ENCODE data around the gene PNPLA7.
"Not testable (repeated sequence)": the region's sequence is repeated elsewhere in the genome, so short reads cannot be mapped to it uniquely, and the experiment has no call there.

Gene PNPLA7

DNA sequence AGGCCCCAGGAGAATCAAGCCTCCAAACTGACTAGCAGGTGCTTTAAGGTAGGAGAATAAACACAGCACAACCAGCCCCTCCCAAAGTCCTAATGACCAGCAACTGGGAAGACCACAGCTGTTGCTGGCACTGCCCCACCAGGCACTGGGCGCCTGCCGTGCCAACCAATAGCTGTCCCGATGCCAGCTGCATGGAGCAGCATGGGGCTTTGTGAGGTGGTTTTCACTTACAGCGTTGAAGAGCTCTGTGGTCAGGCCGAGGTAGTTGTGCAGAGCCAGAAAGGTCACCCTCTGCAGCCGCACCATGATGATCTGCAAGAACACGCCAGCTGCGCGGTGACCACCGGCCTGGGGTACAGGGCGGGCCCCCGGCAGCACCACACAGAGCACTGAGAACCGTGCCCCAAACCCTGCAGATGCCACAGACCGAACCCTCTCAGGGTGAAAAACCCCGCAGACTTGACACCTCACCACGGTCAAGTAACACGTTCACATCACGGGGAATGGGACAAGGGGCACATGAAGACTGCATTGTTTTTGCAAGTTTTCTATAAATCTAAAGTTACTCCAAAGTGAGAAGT lies 28.7 kb downstream of the PNPLA7 start:
- DNase-seq: no peak
- in situ Hi-C loops (cut with HindIII; ENCODE audit: low pct_ligation_motif_present, low pct_unique_long_range_greater_than_20kb, low sequenced_read_pairs): no loop called here

DNA sequence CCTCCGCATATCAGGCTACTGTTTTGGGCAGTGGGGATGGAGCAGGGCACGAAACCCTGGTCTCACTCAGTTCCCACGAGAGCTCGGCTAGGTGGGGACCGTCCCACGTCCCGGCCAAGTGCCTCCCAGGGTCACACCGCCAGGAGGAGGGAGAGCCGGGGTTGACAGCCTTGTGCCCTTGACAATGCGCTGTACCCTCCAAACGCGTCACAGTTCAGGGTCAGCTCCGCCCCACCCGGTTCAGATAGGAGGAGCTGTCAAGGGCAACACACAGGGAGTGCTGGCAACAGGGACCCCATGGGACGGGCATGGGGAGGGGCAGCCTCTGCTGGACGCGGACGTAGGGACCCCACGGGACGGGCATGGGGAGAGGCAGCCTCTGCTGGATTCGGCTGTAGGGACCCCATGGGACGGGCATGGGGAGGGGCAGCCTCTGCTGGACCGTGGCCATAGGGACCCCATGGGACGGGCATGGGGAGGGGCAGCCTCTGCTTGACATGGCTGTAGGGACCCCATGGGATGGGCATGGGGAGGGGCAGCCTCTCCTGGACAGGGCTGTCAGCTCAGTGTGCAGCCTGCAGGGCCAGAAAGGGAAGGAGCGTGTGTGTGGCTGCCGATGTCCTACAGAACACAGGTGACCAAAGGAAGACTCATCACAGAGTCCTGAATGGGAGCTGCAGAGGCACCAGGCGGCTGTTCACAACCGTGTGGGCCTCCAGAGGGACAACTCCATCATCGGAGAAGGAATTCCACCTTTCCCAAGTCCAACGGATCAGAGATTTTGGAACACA lies 29.4 kb downstream of the PNPLA7 start:
- DNase-seq: no peak
- in situ Hi-C loops (cut with HindIII; ENCODE audit: low pct_ligation_motif_present, low pct_unique_long_range_greater_than_20kb, low sequenced_read_pairs): no loop called here

DNA sequence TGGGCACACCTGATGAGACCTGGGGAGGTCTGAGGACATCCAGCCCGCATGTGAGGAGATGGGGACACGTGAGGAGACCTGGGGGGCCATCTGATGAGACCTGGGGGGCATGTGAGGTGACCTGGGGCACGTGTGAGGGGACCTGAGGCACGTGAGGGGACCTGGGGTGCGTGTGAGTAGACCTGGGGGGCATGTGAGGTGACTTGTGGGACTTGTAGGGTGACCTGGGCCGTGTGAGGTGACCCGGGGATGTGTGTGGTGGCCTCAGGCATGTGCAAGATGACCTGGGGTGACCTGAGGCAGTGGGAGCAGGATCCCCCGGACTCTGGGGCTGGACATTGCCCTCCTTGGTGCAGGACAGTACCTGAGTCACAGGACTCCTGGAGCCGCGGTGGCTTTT lies 30.6 kb downstream of the PNPLA7 start:
- no peak for DNase-seq
- in situ Hi-C loops (cut with HindIII; ENCODE audit: low pct_ligation_motif_present, low pct_unique_long_range_greater_than_20kb, low sequenced_read_pairs): no loop called here

DNA sequence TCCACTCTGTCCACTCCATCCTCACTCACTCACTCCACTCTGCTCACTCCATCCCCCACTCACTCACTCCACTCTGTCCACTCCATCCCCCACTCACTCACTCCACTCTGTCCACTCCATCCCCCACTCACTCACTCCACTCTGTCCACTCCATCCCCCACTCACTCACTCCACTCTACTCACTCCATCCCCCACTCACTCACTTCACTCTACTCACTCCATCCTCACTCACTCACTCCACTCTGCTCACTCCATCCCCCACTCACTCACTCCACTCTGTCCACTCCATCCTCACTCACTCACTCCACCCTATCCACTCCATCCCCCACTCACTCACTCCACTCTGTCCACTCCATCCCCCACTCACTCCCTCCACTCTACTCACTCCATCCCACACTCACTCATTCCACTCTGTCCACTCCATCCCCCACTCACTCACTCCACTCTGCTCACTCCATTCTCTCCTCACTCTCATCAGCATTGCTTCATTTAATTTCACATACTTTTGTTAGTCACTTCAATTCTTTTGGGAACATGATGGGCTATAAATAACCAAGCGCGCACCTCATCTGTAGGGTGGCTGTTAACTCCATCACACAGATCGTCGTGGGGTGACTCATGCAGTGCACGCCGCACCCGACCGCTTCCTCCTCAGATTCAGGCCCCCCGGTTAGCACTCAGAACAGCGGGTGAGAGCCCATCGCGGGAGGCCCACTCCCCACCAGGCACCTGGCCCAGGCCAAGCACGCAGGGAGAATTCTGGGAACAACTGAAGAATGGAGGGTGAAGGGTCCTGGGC lies 31.3 kb downstream of the PNPLA7 start:
- in situ Hi-C loops (cut with HindIII; ENCODE audit: low pct_ligation_motif_present, low pct_unique_long_range_greater_than_20kb, low sequenced_read_pairs); DNase-seq: not testable (repeated sequence)

DNA sequence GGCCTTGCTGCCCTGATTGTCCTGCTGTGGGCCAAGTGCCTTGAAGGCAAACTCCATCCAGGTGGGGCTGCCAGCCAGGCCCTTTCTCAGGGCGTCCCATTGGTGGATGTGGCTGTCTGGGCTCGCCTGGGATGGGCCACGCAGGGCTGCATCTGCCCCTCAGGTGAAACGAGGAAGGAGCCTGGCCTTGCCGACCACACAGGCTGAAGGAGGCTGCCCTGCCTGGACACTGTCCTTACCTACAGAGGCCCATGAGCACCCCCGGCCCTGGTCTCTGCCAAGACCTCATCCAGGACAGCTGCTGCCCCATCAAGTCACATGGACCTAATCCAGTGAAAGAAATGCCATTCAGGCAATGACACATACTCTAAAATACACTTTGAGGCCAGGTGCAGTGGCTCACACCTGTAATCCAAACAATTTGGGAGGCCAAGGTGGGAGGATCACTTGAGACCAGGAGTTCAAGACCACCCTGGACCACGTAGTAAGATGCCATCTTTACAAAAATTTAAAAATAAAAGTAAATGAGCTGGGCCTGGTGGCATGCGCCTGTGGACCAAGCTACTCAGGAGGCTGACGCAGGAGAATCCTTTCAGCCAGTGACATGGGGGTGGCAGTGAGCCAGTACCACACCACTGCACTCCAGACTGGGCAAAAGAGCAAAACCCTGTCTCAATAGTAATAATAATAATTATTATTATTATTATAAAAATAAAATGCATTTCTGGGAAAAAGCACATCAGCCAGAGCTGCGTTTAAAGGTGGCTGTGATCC lies 33.9 kb downstream of the PNPLA7 start:
- no peak for DNase-seq
- in situ Hi-C loops (cut with HindIII; ENCODE audit: low pct_ligation_motif_present, low pct_unique_long_range_greater_than_20kb, low sequenced_read_pairs): no loop called here

DNA sequence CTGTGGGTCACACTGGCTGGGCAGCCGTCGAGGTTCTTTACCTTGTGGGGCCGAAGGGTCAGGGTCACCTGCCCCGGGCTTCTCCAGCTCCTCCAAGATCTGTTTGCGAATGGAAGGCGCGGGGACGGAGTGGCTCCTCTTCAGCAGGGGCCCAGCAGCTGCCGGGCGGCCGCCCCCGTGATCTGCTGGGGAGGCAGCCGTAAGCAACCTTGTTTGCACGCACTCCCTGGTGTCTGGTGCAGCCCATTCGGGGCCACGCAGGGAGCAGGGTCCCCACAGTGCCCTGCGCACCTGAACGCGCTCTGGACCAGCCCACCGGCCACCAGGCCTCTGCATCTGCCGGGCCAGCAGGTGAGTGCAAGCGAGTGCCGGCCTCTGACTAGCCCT lies 34.9 kb downstream of the PNPLA7 start:
- no peak for DNase-seq
- in situ Hi-C loops (cut with HindIII; ENCODE audit: low pct_ligation_motif_present, low pct_unique_long_range_greater_than_20kb, low sequenced_read_pairs): no loop called here

DNA sequence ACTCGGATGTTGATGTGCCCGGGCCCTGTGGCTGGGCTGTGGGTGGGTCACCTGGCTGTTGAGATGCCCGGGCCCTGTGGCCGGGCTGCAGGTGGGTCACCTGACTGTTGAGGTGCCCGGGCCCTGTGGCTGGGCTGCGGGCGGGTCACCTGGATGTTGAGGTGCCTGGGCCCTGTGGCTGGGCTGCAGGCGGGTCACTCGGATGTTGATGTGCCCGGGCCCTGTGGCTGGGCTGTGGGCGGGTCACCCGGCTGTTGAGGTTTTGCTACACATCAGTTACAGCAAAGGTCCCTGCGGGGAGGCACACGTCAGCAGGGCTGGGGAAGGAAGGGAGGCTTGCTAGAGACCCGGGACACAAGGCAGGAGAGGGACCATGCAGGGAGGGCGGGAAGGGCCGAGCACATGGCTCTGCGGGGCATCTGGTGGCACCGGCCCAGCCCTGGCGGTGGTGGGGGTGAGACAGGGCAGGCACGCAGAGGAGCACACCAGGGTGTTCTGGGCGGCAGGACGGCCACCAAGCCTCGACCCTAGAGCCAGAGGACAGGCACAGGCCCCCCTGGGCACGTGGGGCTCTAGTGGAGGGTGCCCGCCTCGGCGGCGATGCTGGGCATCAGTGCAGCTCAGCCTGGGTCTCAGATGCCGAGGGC lies 35.4 kb downstream of the PNPLA7 start:
- in situ Hi-C loops (cut with HindIII; ENCODE audit: low pct_ligation_motif_present, low pct_unique_long_range_greater_than_20kb, low sequenced_read_pairs): no loop called here
- no peak for DNase-seq

DNA sequence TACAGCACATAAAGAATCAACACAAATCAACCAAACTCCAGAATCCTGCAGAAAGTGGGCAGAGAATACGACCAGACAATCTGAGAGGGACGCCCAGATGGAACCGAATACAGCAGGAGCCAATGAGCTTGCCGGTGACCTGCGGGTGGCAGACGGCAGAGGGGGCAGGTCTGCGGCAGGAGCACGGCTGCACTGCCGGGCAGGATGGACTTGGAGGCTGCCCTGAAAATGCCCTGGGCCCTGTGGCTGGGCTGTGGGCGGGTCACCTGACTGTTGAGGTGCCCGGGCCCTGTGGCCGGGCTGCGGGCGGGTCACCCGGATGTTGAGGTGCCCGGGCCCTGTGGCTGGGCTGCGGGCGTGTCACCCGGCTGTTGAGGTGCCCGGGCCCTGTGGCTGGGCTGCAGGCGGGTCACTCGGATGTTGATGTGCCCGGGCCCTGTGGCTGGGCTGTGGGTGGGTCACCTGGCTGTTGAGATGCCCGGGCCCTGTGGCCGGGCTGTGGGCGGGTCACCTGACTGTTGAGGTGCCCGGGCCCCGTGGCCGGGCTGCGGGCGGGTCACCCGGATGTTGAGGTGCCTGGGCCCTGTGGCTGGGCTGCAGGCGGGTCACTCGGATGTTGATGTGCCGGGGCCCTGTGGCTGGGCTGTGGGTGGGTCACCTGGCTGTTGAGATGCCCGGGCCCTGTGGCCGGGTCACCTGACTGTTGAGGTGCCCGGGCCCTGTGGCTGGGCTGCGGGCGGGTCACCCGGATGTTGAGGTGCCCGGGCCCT lies 36.2 kb downstream of the PNPLA7 start:
- in situ Hi-C loops (cut with HindIII; ENCODE audit: low pct_ligation_motif_present, low pct_unique_long_range_greater_than_20kb, low sequenced_read_pairs); DNase-seq: not testable (repeated sequence)

DNA sequence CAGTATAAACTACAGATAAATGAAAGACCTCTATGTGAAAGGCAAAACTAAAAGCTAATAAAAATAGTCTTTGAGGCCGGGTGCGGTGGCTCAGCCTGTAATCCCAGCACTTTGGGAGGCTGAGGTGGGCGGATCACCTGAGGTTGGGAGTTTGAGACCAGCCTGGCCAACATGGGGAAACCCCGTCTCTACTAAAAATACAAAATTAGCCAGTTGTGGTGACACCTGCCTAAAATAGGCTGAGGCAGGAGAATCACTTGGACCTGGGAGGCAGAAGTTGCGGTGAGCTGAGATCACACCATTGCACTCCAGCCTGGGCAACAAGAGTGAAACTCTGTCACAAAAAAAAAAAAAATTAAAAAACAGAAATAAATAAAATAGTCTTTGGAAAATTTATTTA lies 37.1 kb downstream of the PNPLA7 start:
- in situ Hi-C loops (cut with HindIII; ENCODE audit: low pct_ligation_motif_present, low pct_unique_long_range_greater_than_20kb, low sequenced_read_pairs); DNase-seq: not testable (repeated sequence)

DNA sequence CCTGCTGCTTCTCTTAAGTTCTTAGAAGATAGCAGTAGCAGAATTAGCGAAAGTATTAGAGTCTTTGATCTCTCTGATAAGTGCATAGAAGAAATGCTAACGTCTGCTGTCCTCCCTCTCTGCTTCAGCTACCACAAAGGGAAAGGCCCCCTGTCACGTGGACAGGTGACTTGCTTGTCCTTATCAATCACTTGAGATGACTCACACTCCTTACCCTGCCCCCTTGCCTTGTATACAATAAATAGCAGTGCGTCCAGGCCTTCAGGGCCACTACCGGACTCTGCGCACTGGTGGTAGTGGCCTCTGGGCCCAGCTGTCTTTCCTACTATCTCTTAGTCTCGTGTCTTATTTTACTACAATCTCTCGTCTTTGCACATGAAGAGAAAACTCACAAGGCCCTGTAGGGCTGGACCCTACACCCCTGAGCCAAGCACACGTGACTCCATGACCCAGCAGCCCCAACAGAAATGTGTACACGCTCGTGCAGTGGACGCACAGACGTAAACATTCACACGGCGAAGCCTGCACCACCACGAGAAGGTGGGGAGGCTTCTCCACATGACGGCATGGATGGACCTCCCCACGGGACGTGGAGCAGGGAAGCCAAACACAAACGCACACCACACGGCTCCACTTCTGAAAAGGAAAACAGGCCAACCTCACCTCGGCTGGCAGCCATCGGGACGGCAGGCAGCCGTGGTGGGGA lies 38.3 kb downstream of the PNPLA7 start:
- in situ Hi-C loops (cut with HindIII; ENCODE audit: low pct_ligation_motif_present, low pct_unique_long_range_greater_than_20kb, low sequenced_read_pairs): no loop called here
- no peak for DNase-seq

DNA sequence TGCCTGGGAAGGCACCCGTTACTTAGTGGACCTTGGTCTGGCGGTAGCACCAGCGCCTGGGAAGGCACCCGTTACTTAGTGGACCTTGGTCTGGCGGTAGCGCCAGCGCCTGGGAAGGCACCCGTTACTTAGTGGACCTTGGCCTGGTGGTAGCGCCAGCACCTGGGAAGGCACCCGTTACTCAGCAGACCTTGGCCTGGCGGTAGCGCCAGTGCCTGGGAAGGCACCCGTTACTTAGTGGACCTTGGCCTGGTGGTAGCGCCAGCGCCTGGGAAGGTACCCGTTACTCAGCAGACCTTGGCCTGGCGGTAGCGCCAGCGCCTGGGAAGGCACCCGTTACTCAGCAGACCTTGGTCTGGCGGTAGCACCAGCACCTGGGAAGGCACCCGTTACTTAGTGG lies 39.1 kb downstream of the PNPLA7 start:
- in situ Hi-C loops (cut with HindIII; ENCODE audit: low pct_ligation_motif_present, low pct_unique_long_range_greater_than_20kb, low sequenced_read_pairs); DNase-seq: not testable (repeated sequence)

DNA sequence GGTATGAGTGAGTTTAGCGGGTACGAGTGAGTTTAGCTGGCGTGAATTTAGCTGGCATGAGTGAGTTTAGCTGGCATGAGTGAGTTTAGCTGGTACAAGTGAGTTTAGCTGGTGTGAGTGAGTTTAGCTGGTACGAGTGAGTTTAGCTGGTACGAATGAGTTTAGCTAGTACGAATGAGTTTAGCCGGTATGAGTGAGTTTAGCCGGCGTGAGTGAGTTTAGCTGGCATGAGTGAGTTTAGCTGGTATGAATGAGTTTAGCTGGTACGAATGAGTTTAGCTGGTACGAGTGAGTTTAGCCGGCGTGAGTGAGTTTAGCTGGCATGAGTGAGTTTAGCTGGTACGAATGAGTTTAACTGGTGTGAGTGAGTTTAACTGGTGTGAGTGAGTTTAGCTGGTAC lies 41.0 kb downstream of the PNPLA7 start:
- DNase-seq: no peak
- in situ Hi-C loops (cut with HindIII; ENCODE audit: low pct_ligation_motif_present, low pct_unique_long_range_greater_than_20kb, low sequenced_read_pairs): no loop called here

DNA sequence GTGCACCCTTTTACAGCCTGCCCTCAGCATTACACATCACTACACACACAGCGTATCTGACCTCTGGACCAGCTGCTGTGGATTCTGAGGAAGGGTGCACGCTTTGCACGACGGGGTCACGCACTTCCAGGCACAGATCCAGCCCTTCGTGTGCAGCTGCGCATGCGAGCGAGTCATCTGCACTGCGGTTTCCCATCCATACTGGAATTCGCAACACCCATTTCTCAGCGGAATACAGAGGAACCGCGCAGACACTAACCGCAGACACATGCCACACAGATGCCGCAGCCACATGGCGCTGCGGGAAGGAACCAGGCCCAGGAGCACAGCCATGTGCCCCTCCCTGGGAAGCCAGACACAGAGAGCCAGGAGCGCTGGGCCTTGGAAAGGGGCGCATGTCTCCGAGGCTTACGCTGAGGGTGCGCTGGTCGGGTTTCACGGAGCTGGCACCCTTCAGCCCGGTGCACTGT lies 43.5 kb downstream of the PNPLA7 start:
- DNase-seq: no peak
- in situ Hi-C loops (cut with HindIII; ENCODE audit: low pct_ligation_motif_present, low pct_unique_long_range_greater_than_20kb, low sequenced_read_pairs): no loop called here

DNA sequence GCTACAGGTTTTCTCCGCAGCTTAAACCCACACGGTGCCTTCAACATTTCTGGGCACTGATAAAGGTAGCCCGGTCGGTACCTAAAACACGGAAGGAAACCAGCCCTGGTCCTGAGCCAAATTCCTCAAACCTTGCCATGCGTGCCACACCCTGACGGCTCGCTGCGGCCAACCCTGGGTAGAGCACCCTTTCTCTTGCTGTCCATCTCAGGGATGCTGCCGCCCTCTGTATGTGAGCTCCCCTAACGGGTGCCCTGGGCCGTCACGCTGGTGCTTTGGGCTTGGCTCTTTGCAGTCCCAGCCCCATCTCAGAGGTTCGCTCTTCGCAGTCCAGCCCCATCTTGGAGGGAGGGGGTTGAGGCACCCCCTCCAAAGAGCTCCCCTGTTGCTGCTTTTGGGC lies 43.9 kb downstream of the PNPLA7 start:
- in situ Hi-C loops (cut with HindIII; ENCODE audit: low pct_ligation_motif_present, low pct_unique_long_range_greater_than_20kb, low sequenced_read_pairs): no loop called here
- DNase-seq: no peak

DNA sequence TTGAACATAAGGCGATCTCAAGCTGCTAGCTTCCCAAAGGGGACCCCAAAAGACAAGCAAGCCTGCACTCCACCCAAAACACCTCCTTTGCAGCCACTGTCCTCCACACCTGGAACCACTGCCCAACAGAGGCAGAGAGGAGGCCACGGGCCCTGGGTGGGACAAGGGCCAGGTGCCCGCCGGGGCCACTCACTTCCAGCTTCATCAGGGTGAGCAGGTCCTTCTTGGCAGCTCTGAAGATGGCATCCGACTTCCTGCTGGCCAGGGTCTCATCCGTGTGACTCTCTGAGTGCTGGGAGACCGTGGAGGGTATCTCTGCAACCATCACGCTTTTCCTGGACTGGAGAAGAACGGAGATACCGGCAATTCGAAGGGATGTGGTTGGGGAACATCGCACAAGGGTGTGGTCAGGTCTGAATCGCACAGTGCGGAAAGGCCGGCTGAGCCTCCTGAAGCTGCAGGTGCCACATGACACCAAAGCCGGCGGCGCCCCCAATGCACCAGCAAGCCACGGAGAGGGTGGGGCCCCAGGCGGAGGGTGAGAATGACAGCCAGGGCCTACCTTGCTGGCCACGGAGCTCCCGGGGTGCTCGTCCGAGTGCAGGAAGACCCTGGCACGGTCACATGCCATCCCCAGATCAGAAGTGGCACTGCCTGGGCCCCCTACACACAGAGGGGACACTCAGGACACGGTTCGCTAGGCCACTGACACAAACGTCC lies 44.6 kb downstream of the PNPLA7 start:
- in situ Hi-C loops (cut with HindIII; ENCODE audit: low pct_ligation_motif_present, low pct_unique_long_range_greater_than_20kb, low sequenced_read_pairs): no loop called here
- no peak for DNase-seq

DNA sequence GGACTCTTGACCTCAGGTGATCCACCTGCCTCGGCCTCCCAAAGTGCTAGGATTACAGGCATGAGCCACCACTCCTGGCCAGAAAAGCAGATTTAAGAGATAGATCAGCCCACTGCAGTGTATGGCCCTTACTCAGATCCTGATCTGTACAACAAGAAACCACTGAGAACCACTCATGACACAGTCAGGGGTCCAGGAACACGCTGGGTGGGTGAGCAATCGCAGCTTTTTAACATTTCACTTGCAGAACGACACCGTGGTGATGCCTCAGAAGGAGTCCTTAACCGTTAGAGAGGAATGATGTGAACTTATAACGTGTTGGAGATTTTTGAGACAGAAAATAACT lies 45.8 kb downstream of the PNPLA7 start:
- DNase-seq: no peak
- in situ Hi-C loops (cut with HindIII; ENCODE audit: low pct_ligation_motif_present, low pct_unique_long_range_greater_than_20kb, low sequenced_read_pairs): no loop called here
